Fibroblast of pulmonary artery (primary cell): ENCODE measurements around the gene CMTM4.

Experiments used
- DNase-seq: peaks from one replicate; pipeline ENCODE4 v3.0.0-alpha.2; 2010; ENCODE audit warnings: low read depth
- H3K4me3 ChIP-seq: replicated peaks from 2 replicates; pipeline ENCODE4 v1.5.1; 2011; ENCODE audit warnings: low read depth, mild to moderate bottlenecking, control low read depth, low read length, moderate library complexity
- TF ChIP-seq, protein P1 (sequence below): IDR thresholded peaks from 2 replicates; pipeline ENCODE4 v1.5.1; 2011; ENCODE audit warnings: mild to moderate bottlenecking, control low read depth, low read length, inconsistent platforms; ENCODE audit errors: missing control alignments

Gene CMTM4

GRCh38 chr16:66705790-66706505, 9.4 kb upstream of the CMTM4 start:
- TF ChIP-seq, protein P1, sequence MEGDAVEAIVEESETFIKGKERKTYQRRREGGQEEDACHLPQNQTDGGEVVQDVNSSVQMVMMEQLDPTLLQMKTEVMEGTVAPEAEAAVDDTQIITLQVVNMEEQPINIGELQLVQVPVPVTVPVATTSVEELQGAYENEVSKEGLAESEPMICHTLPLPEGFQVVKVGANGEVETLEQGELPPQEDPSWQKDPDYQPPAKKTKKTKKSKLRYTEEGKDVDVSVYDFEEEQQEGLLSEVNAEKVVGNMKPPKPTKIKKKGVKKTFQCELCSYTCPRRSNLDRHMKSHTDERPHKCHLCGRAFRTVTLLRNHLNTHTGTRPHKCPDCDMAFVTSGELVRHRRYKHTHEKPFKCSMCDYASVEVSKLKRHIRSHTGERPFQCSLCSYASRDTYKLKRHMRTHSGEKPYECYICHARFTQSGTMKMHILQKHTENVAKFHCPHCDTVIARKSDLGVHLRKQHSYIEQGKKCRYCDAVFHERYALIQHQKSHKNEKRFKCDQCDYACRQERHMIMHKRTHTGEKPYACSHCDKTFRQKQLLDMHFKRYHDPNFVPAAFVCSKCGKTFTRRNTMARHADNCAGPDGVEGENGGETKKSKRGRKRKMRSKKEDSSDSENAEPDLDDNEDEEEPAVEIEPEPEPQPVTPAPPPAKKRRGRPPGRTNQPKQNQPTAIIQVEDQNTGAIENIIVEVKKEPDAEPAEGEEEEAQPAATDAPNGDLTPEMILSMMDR = no peak
- DNase-seq = peak; percentile 58
- H3K4me3 ChIP-seq = no peak overlapping the region

GRCh38 chr16:66703406-66704215, 7.1 kb upstream of the CMTM4 start:
- TF ChIP-seq, protein P1 = no peak
- no peak overlapping the region for H3K4me3 ChIP-seq
- DNase-seq = peak; percentile 13

- no peak overlapping the region for H3K4me3 ChIP-seq
- no peak for DNase-seq
- TF ChIP-seq, protein P1 = no peak
These were observed 5.0 kb upstream of the CMTM4 start for GRCh38 chr16:66701516-66701915.

- H3K4me3 ChIP-seq = no peak overlapping the region
- DNase-seq = peak; percentile 44
- TF ChIP-seq, protein P1 = no peak
These were observed 4.5 kb upstream of the CMTM4 start for GRCh38 chr16:66701026-66701425.

GRCh38 chr16:66699898-66700297, 3.4 kb upstream of the CMTM4 start:
- no peak overlapping the region for H3K4me3 ChIP-seq
- TF ChIP-seq, protein P1 = no peak
- DNase-seq = no peak

GRCh38 chr16:66698046-66698445, 1.5 kb upstream of the CMTM4 start:
- no peak overlapping the region for H3K4me3 ChIP-seq
- DNase-seq = no peak
- TF ChIP-seq, protein P1 = no peak
